Muscle of leg (tissue), 16 donors: ENCODE data around the gene ANXA5. TPM values are rescaled to one million over a fixed set of nuclear protein-coding genes. Genes with fewer than 3 reads are reported as not detected.

Source experiments
- DNase-seq: peaks from one replicate; pipeline ENCODE4 v3.0.0; 2013
- H3K27ac ChIP-seq: one replicate; pipeline ENCODE4 v1.5.1; 2013; ENCODE audit warnings: mild to moderate bottlenecking, low read length, control low read depth
- H3K27me3 ChIP-seq: one replicate; pipeline ENCODE4 v1.6.1; 2013; ENCODE audit warnings: low read length; ENCODE audit not compliant: control insufficient read depth, insufficient read depth
- H3K36me3 ChIP-seq: one replicate; pipeline ENCODE4 v1.6.1; 2013; ENCODE audit warnings: low read length; ENCODE audit not compliant: control insufficient read depth, insufficient read depth
- H3K4me1 ChIP-seq: one replicate; pipeline ENCODE4 v1.6.1; 2013; ENCODE audit warnings: low read length; ENCODE audit not compliant: control insufficient read depth, insufficient read depth
- H3K4me3 ChIP-seq: one replicate; pipeline ENCODE4 v1.5.1; 2013; ENCODE audit warnings: low read length, control low read depth
- H3K9me3 ChIP-seq: replicated peaks from 2 replicates; pipeline ENCODE4 v1.6.1; 2013; ENCODE audit warnings: low read depth, low read length; ENCODE audit not compliant: control insufficient read depth
- WGBS: methylation state at CpG from one replicate; pipeline ENCODE4 v1.1.5; 2013; ENCODE audit warnings: missing lambda C conversion rate; ENCODE audit not compliant: insufficient coverage; 5-methylcytosine and 5-hydroxymethylcytosine counted together
- long read RNA-seq, 11 donors: transcript quantifications; one replicate each; lab custom pipeline, GENCODE V29; 2026
- polyA plus RNA-seq, 8 donors: library from polyadenylated mRNA; unstranded; fragments of 120-200 nt; gene quantifications; one replicate each; pipeline versions ENCODE4 v1.2.1 to v1.2.3, GENCODE V29; 2013; ENCODE audit warnings: inconsistent platforms in 1 of 8, low replicate concordance in 1 of 8; ENCODE audit not compliant: insufficient read length in 8 of 8, insufficient read depth in 1 of 8
- total RNA-seq: library from RNA; stranded (reverse); fragments of 120-200 nt; gene quantifications from one replicate; pipeline ENCODE4 v1.2.4, GENCODE V29; 2013

ANXA5 gene
- total RNA-seq (201 TPM), polyA plus RNA-seq (100 to 1,000 TPM; 271 to 498 (median 310) TPM)
- long read RNA-seq, donor 1, transcript ANXA5-201 (13 exons, 1,762 nt), result major isoform, 44 of 71 reads
- long read RNA-seq, donor 1, partial matches to known transcripts, result 25 of 71 reads
- long read RNA-seq, donor 1, other reads (novel, unspliced or antisense), result 0 of 71 reads
- long read RNA-seq, donor 2, transcript ANXA5-201 (13 exons, 1,762 nt), result major isoform, 13 of 21 reads
- long read RNA-seq, donor 2, partial matches to known transcripts, result 7 of 21 reads
- long read RNA-seq, donor 2, other reads (novel, unspliced or antisense), result 0 of 21 reads
- long read RNA-seq, donor 3, transcript ANXA5-201 (13 exons, 1,762 nt), result major isoform, 77 of 136 reads
- long read RNA-seq, donor 3, partial matches to known transcripts, result 50 of 136 reads
- long read RNA-seq, donor 3, other reads (novel, unspliced or antisense), result 5 of 136 reads
- long read RNA-seq, donor 4, transcript ANXA5-201 (13 exons, 1,762 nt), result major isoform, 37 of 59 reads
- long read RNA-seq, donor 4, partial matches to known transcripts, result 18 of 59 reads
- long read RNA-seq, donor 4, other reads (novel, unspliced or antisense), result 0 of 59 reads
- long read RNA-seq, donor 5, transcript ANXA5-207 (6 exons, 868 nt), result minor isoform, 12 of 363 reads
- long read RNA-seq, donor 5, transcript ANXA5-201 (13 exons, 1,762 nt), result major isoform, 166 of 363 reads
- long read RNA-seq, donor 5, partial matches to known transcripts, result 173 of 363 reads
- long read RNA-seq, donor 5, other reads (novel, unspliced or antisense), result 5 of 363 reads
- long read RNA-seq, donor 6, transcript ANXA5-207 (6 exons, 868 nt), result minor isoform, 8 of 166 reads
- long read RNA-seq, donor 6, transcript ANXA5-201 (13 exons, 1,762 nt), result major isoform, 85 of 166 reads
- long read RNA-seq, donor 6, partial matches to known transcripts, result 68 of 166 reads
- long read RNA-seq, donor 6, other reads (novel, unspliced or antisense), result 0 of 166 reads
- long read RNA-seq, donor 7, transcript ANXA5-207 (6 exons, 868 nt), result minor isoform, 6 of 193 reads
- long read RNA-seq, donor 7, transcript ANXA5-201 (13 exons, 1,762 nt), result major isoform, 78 of 193 reads
- long read RNA-seq, donor 7, partial matches to known transcripts, result 106 of 193 reads
- long read RNA-seq, donor 7, other reads (novel, unspliced or antisense), result 0 of 193 reads
- long read RNA-seq, donor 8, transcript ANXA5-201 (13 exons, 1,762 nt), result major isoform, 77 of 124 reads
- long read RNA-seq, donor 8, partial matches to known transcripts, result 43 of 124 reads
- long read RNA-seq, donor 8, other reads (novel, unspliced or antisense), result 0 of 124 reads
- long read RNA-seq, donor 9, transcript ANXA5-201 (13 exons, 1,762 nt), result major isoform, 61 of 136 reads
- long read RNA-seq, donor 9, partial matches to known transcripts, result 71 of 136 reads
- long read RNA-seq, donor 9, other reads (novel, unspliced or antisense), result 0 of 136 reads
- long read RNA-seq, donor 10, transcript ANXA5-207 (6 exons, 868 nt), result minor isoform, 6 of 170 reads
- long read RNA-seq, donor 10, transcript ANXA5-201 (13 exons, 1,762 nt), result major isoform, 82 of 170 reads
- long read RNA-seq, donor 10, partial matches to known transcripts, result 71 of 170 reads
- long read RNA-seq, donor 10, other reads (novel, unspliced or antisense), result 5 of 170 reads
- long read RNA-seq, donor 11, transcript ANXA5-201 (13 exons, 1,762 nt), result major isoform, 57 of 116 reads
- long read RNA-seq, donor 11, transcript ANXA5-207 (6 exons, 868 nt), result minor isoform, 5 of 116 reads
- long read RNA-seq, donor 11, partial matches to known transcripts, result 50 of 116 reads
- long read RNA-seq, donor 11, other reads (novel, unspliced or antisense), result 0 of 116 reads

DNA sequence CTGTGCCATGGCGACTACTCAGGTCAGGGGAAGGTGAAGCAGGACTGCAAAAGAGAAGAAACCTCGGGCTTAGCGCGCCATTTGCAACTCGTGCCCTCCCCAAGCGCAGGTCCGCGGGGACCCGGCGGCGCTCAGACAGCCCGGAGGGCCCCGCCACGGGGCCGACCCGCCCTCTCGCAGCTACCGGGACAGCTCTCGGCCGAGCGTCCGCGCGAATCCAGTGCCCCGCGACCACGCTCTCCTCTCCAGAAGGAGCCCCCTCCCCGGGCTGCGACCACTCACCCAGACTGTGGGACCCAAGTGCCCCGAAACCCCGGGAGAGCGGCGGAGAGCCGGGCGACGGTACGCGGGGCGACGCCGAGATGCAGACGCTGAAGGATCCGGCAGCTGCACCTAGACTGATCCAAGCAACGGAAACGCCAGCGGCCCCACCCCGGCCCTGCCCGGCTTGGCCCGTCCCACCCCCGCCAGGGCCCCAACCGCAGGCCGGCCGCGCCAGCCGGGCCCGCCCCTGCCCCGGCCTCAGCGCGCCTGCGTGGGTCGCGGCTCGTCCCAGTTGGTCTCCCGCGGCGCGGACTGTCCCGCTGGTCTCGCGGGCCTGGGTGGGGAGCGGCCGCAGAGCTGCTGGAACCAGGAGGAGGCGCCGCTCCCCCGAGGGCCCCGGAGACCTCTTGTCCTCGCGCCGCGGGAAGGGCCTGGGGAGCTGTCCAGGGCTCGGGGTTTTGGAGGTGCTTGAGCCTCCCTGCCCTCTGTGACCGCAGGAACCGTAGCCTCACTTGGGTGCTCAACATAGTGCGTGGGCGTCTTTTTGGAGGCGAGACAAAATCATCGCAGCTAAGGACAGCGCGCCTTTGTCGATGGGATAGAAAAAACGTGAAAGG lies at the start of gene ANXA5:
ANXA5 (minus strand) TSS at position 400 of the 881 bp plus-strand sequence; CDS start at position 9, 391 bp downstream.
- Histone ChIP-seq H3K4me3 (peak within 1 kb of the TSS; percentile 93), H3K27me3 (peaks cover 2% of the 10 kb centered on the region), H3K27ac (peak within 1 kb of the TSS; percentile 99), H3K9me3 (no peaks in the 10 kb centered on the region), H3K4me1 (peaks cover 13% of the 10 kb centered on the region), H3K36me3 (peaks cover 6% of the 10 kb centered on the region)
- WGBS, result under 1% methylated on average over 86 of the region's 91 CpGs
- DNase-seq, result peak; percentile 93

DNA sequence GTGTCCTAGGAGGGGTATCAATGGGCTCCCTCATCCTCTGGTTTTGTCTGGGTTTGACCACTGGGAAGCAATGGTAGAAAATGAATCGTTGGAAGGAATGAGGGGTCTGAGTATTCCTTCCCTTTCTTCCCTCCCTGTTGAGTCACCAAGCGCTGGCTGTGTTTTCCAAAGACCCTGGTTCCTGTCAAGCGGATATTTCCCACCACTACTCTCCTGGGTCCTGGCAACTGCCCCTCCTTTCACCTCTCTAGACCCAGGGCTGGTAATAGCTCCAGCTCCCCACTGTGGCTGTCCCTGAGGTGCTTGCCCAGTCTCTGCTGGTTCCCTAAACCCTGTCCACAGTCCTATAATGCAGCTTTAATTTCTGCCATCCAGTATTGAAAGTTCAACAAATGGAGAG lies 46.0 kb upstream of the ANXA5 start:
- Histone ChIP-seq H3K9me3 (no peaks in the 10 kb centered on the region), H3K27ac (no peak overlapping the region), H3K4me3 (no peak overlapping the region), H3K36me3 (no peaks in the 10 kb centered on the region), H3K4me1 (peaks cover 12% of the 10 kb centered on the region), H3K27me3 (no peaks in the 10 kb centered on the region)
- WGBS, result 71% methylated on average over 2 of the region's 3 CpGs
- no peak for DNase-seq

DNA sequence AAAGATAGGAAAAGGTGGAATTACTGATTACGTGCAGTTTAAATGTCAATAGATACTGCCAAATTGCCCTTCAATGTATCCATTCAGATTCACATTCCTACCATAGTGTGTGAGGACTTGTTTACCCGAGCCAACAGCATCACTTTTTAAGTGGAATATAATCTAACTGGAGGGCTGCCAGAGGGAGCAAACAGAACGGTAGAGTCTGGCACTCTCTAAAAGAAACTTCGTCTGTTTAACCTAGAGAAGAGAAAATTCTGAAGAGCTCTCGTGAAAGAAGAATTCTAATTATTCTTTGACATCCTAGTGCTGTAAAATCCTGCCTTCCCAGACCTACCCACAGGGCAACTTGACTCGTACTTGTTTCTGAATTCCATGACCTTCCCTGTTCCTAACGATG lies 45.0 kb upstream of the ANXA5 start:
- no peaks in the 10 kb centered on the region for H3K36me3 ChIP-seq
- DNase-seq, result no peak
- WGBS, result no CpG with 5 or more reads among the region's 7 CpGs
- no peak overlapping the region for H3K27ac ChIP-seq
- no peaks in the 10 kb centered on the region for H3K27me3 ChIP-seq
- no peak overlapping the region for H3K4me3 ChIP-seq
- H3K9me3 ChIP-seq, result no peaks in the 10 kb centered on the region
- H3K4me1 ChIP-seq, result peaks cover 12% of the 10 kb centered on the region

DNA sequence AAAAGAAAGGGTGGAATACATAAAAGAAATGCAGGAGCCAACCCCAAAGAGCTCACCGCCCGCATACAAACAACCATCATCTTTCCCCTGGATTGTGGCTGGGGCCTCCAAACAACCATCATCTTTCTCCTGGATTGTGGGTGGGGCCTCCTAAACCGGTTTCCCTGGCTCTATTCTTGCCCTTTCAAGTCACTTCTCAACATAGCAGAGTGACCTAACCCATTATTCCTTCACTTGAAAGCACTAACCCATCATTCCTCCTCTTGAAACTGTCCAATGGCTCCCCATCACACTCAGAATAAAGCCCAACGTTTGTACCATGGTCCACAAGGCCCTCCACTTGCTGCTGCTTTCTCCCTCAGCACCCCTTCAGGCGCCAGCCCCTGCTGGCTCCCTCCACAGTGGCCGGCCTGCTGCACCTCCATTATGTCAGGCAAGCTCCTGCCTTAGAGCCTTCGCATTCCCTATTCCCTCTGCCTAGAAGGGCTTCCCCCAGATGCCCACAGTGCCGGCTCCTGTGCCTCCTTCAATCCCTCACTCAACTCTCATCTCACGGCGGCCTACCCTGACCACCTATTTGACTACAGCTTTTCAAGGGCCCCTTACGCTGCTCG lies 44.1 kb upstream of the ANXA5 start:
- Histone ChIP-seq H3K27ac (no peak overlapping the region), H3K4me3 (no peak overlapping the region), H3K27me3 (no peaks in the 10 kb centered on the region), H3K4me1 (peaks cover 12% of the 10 kb centered on the region), H3K9me3 (no peaks in the 10 kb centered on the region), H3K36me3 (no peaks in the 10 kb centered on the region)
- 66% methylated on average over 8 of the region's 12 CpGs for WGBS
- DNase-seq, result no peak

DNA sequence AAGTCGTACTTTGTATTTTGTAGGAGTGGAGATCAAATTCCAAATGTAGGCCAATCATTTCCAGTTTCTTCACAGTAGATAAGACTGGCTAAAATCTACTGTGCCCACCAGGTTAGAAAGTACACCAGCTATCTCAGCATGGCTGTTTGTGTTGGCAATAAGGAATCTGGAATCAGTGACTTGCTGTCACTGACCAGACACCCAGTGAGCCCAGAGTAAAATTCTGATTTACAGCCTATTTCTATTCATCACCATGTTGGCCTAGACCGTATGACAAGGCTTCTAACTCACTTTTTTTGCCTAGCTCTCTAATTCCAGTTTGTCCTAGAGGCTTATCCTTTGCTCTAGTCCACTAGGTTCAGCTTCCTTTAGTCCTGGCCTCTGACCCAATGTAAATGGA lies 42.8 kb upstream of the ANXA5 start:
- Histone ChIP-seq H3K36me3 (no peaks in the 10 kb centered on the region), H3K27ac (peak overlapping the region; percentile 50), H3K4me1 (peaks cover 12% of the 10 kb centered on the region), H3K4me3 (no peak overlapping the region), H3K27me3 (no peaks in the 10 kb centered on the region), H3K9me3 (no peaks in the 10 kb centered on the region)
- no peak for DNase-seq
- 38% methylated on average over 1 of the region's 2 CpGs for WGBS

DNA sequence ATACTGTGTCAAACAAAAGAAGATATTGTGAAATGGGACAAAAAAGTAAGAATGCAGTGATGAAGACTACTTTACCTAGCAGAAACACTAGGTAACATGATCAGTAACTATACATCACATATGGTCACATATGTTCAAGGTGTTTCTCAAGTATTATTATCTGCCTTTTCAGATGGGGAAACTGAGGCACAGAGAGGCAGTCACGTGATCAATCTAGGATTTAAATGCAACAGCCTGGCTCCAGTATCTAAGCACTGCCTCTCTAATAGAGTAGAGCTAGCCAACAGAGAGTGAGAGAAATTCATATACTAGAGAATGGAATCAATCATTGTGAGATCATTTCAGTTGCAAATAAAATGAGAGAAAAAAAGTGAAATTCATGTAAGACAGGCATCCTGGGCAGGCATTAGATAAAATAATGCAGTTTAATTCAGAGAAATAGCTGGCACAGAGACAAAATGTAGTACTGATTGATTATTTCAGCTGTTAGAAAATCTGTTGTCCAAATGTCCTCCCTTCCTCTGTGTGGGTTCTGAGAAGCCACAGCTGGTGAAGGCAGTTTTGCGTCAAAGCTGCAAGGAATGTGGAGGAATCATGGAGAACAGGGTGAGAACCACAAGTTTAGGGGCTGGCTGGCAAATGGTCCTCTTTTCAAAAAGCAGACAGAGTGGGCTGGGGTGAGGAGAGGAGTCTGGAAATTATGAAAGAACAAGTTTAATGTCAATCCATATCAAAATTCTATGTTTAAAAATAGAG lies 42.2 kb upstream of the ANXA5 start:
- peak; percentile 32 for DNase-seq
- Histone ChIP-seq H3K9me3 (no peaks in the 10 kb centered on the region), H3K27ac (peak overlapping the region; percentile 50), H3K4me3 (no peak overlapping the region), H3K27me3 (no peaks in the 10 kb centered on the region), H3K36me3 (no peaks in the 10 kb centered on the region), H3K4me1 (peaks cover 12% of the 10 kb centered on the region)
- WGBS, result no CpG with 5 or more reads among the region's 2 CpGs

DNA sequence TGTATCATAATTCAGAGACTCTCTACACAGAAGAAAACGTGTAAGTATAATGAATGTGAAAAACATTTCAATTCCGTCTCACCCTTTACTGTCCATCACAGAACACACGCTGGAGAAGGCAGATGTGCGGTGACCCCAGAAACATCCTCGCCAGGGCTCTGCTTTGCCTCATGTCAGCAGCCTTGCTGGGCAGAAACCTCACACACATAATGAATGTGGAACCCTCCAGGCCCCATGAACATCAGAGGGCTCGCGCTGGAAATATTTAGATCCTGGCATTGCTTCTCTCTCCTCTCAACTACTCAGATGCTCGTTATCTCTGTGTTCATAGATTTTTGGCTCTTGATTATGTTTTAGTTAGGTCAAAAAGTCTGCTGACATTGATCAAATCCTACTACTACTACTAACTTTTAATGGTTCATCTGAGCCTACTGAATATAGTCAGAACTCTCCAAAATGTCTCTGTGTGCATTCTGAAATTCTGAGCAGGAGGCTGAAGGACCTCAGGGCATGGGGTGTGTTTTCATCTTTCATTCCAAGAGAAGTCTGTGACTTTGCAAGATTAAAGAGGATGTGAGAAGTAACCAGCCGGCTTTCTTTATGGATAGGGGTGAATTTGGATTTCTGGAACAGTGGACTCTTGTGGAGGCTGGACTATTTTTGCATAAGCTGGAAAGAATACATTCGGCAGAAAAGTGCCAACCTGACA lies 41.2 kb upstream of the ANXA5 start:
- Histone ChIP-seq H3K4me1 (peaks cover 12% of the 10 kb centered on the region), H3K27ac (no peak overlapping the region), H3K4me3 (no peak overlapping the region), H3K36me3 (no peaks in the 10 kb centered on the region), H3K27me3 (no peaks in the 10 kb centered on the region), H3K9me3 (no peaks in the 10 kb centered on the region)
- no peak for DNase-seq
- WGBS, result 80% methylated on average over 5 of the region's 10 CpGs
